K562 (cell line): Measurements from ENCODE around the gene KBTBD2. TPM values are rescaled to one million over a fixed set of nuclear protein-coding genes. Genes with fewer than 3 reads are reported as not detected.
A peak's percentile ranks its signal among the peaks of the same experiment; 100 is the strongest.

ENCODE experiments used
- C11orf30 ChIP-seq: fragments of 450-650 bp; IDR thresholded peaks from 2 replicates; pipeline ENCODE4 v1.6.1; 2016; ENCODE audit warnings: low read depth, mild to moderate bottlenecking
- ETV5 ChIP-seq: sonication (generic); formaldehyde crosslinking; IDR thresholded peaks from 2 replicates; pipeline ENCODE4 v1.4.0; 2020; ENCODE audit warnings: low read depth, mild to moderate bottlenecking, missing genetic modification reagents
- FOXK1 ChIP-seq: sonication (generic); formaldehyde crosslinking; IDR thresholded peaks from 2 replicates; pipeline ENCODE4 v1.8.0; 2022; ENCODE audit warnings: missing genetic modification reagents, mild to moderate bottlenecking, borderline replicate concordance
- FOXP4 ChIP-seq: sonication (generic); formaldehyde crosslinking; IDR thresholded peaks from 2 replicates; pipeline ENCODE4 v1.8.0; 2022; ENCODE audit warnings: mild to moderate bottlenecking, missing genetic modification reagents, borderline replicate concordance
- GMEB1 ChIP-seq: fragments of 250-450 bp; sonication (Bioruptor Pico); IDR thresholded peaks from 2 replicates; pipeline ENCODE4 v1.4.0; 2020; ENCODE audit warnings: mild to moderate bottlenecking
- JUNB ChIP-seq: fragments of 450-650 bp; formaldehyde crosslinking; conservative IDR thresholded peaks from 2 replicates; pipeline ENCODE4 v1.4.0; 2020; ENCODE audit warnings: mild to moderate bottlenecking
- MLLT1 ChIP-seq, 2 experiments: fragments of 450-650 bp; IDR thresholded peaks; 2 replicates each; pipeline ENCODE4 v1.6.1; 2016
- NFE2 ChIP-seq: IDR thresholded peaks from 2 replicates; pipeline ENCODE4 v1.6.1; 2014; ENCODE audit warnings: antibody characterized with exemption, low read depth
- NONO ChIP-seq, 2 experiments: fragments of 200-400 bp in 1 of 2; fragments of 450-650 bp in 1 of 2; formaldehyde crosslinking in 1 of 2; IDR thresholded peaks; 2 replicates each; pipeline ENCODE4 v1.6.1; 2017; ENCODE audit warnings: low read depth in 2 of 2, mild to moderate bottlenecking in 2 of 2, moderate library complexity in 2 of 2, low read length in 1 of 2
- POLR2A ChIP-seq: fragments of 450-650 bp; conservative IDR thresholded peaks from 2 replicates; pipeline ENCODE4 v1.6.1; 2016
- PRMT5 ChIP-seq: sonication (generic); formaldehyde crosslinking; IDR thresholded peaks from 2 replicates; pipeline ENCODE4 v1.5.0; 2020; ENCODE audit warnings: missing genetic modification reagents
- SP2 ChIP-seq: IDR thresholded peaks from 2 replicates; pipeline ENCODE4 v1.6.1; 2011; ENCODE audit warnings: mild to moderate bottlenecking, low read depth, low read length, moderate library complexity; ENCODE audit not compliant: poor library complexity, severe bottlenecking; ENCODE audit errors: extremely low read depth
- ZBTB43 ChIP-seq: sonication (generic); formaldehyde crosslinking; IDR thresholded peaks from 2 replicates; pipeline ENCODE4 v1.8.0; 2023; ENCODE audit warnings: mild to moderate bottlenecking, missing genetic modification reagents
- ZNF121 ChIP-seq: sonication (generic); formaldehyde crosslinking; conservative IDR thresholded peaks from 2 replicates; pipeline ENCODE4 v1.8.0; 2022; ENCODE audit warnings: missing genetic modification reagents
- ZNF398 ChIP-seq: fragments of 250-450 bp; sonication (Bioruptor Pico); IDR thresholded peaks from 2 replicates; pipeline ENCODE4 v1.8.0; 2021; ENCODE audit warnings: moderate library complexity, mild to moderate bottlenecking, inconsistent platforms
- ZNF41 ChIP-seq: fragments of 250-450 bp; sonication (Bioruptor Pico); conservative IDR thresholded peaks from 2 replicates; pipeline ENCODE4 v1.4.0; 2020; ENCODE audit warnings: mild to moderate bottlenecking
- ZNF444 ChIP-seq: fragments of 250-450 bp; sonication (Bioruptor Pico); IDR thresholded peaks from 2 replicates; pipeline ENCODE4 v1.4.0; 2020; ENCODE audit warnings: mild to moderate bottlenecking, moderate library complexity
- ZNF77 ChIP-seq: fragments of 250-450 bp; sonication (Bioruptor Pico); IDR thresholded peaks from 2 replicates; pipeline ENCODE4 v1.5.0; 2020
- ZNF778 ChIP-seq: fragments of 450-650 bp; formaldehyde crosslinking; IDR thresholded peaks from 2 replicates; pipeline ENCODE4 v1.4.0; 2020; ENCODE audit warnings: mild to moderate bottlenecking, moderate library complexity
- polyA plus RNA-seq, 8 experiments: library from polyadenylated mRNA; depleted of rRNA in 4 of 8; stranded (reverse) in 5 of 8; unstranded in 3 of 8; fragments of >200 nt; fragmentation: Nextera tagmentation in 2 of 8; fragmentation: Illumina TruSeq in 1 of 8; extraction: Ambion mirVana in 2 of 8; extraction: Trizol in 1 of 8; gene quantifications; 2 replicates each; pipeline versions ENCODE4 v1.2.1 to v1.2.3, GENCODE V29; 2011 to 2014; ENCODE audit warnings: inconsistent platforms in 1 of 8, missing spikeins in 1 of 8
- total RNA-seq, 7 experiments: library from RNA; depleted of rRNA in 6 of 7; stranded (reverse); fragments of >200 nt in 6 of 7; fragmentation: Illumina TruSeq in 2 of 7; extraction: Trizol in 2 of 7; gene quantifications; 2 replicates each; pipeline versions ENCODE4 v1.2.1 to v1.2.3, GENCODE V29; 2011 to 2021; ENCODE audit warnings: low replicate concordance in 1 of 7

Gene KBTBD2
- total and polyA plus RNA-seq, 9 of the 15 experiments (the other 6 are each of a cell fraction or from before 2014, with no cell fraction given), result 22.8 to 62.2 (median 30.8) TPM

GRCh38 chr7:32891800-32892520 is 400 bp upstream of the KBTBD2 start (continued):
- TF ChIP-seq ZNF398 (no peak), C11orf30 (no peak), ETV5 (CRISPR knock-in tag) (peak; percentile 76; the same call in 1 of the 2 replicates), SP2 (no peak), FOXK1 (CRISPR knock-in tag) (no peak), FOXP4 (no peak), PRMT5 (CRISPR knock-in tag) (no peak), ZBTB43 (no peak), JUNB (no peak), ZNF41 (CRISPR knock-in tag) (no peak), POLR2A (peak; percentile 83), GMEB1 (CRISPR knock-in tag) (0 out of 2 replicates have a peak, but pooled peaks have one; percentile 33), ZNF778 (CRISPR knock-in tag) (no peak), NONO (IDR thresholded peaks at IDR 0.05; ENCODE audit: low read depth in 2 of 2, low read length in 1 of 2) (no peak), MLLT1 (IDR thresholded peaks at IDR 0.05) (0 out of 4 replicates have a peak, but pooled peaks of 1 of the 2 experiments have one; percentile 45), ZNF77 (CRISPR knock-in tag) (no peak), NFE2 (no peak), ZNF121 (CRISPR knock-in tag) (no peak), ZNF444 (no peak)
